Type B pancreatic cell (in vitro differentiated cells): ENCODE data around the gene KITLG. TPM values are rescaled to one million over a fixed set of nuclear protein-coding genes. Genes with fewer than 3 reads are reported as not detected.

Experiments used
- DNase-seq: peaks from one replicate; pipeline ENCODE4 v3.0.0; 2021; ENCODE audit warnings: mixed read lengths; ENCODE audit not compliant: unreplicated experiment; ENCODE audit errors: extremely low spot score
- H3K27ac Mint-ChIP-seq: 2 replicates; pipeline ENCODE4 v1.8.0; 2021; ENCODE audit warnings: mild to moderate bottlenecking, mixed read lengths
- H3K27me3 Mint-ChIP-seq: 2 replicates; pipeline ENCODE4 v1.8.0; 2021; ENCODE audit warnings: mixed read lengths
- H3K36me3 Mint-ChIP-seq: 2 replicates; pipeline ENCODE4 v1.8.0; 2021; ENCODE audit warnings: mixed read lengths
- H3K4me1 Mint-ChIP-seq: one replicate; pipeline ENCODE4 v1.8.0; 2021; ENCODE audit warnings: mixed read lengths; ENCODE audit not compliant: unreplicated experiment
- H3K4me3 Mint-ChIP-seq: 2 replicates; pipeline ENCODE4 v1.8.0; 2021; ENCODE audit warnings: mild to moderate bottlenecking, mixed read lengths
- H3K9me3 Mint-ChIP-seq: 2 replicates; pipeline ENCODE4 v1.8.0; 2021; ENCODE audit warnings: mixed read lengths
- CTCF ChIP-seq: fragments of 200-600 bp; sonication (generic); conservative IDR thresholded peaks from 2 replicates; pipeline ENCODE4 v1.5.0; 2021; ENCODE audit warnings: antibody characterized with exemption, mild to moderate bottlenecking
- total RNA-seq: library from RNA; stranded (reverse); gene quantifications from 2 replicates; pipeline ENCODE4 v1.2.1, GENCODE V29; 2021; ENCODE audit warnings: low replicate concordance

KITLG gene
- total RNA-seq, 1 donor from 2014 or later = 35.6 TPM

DNA sequence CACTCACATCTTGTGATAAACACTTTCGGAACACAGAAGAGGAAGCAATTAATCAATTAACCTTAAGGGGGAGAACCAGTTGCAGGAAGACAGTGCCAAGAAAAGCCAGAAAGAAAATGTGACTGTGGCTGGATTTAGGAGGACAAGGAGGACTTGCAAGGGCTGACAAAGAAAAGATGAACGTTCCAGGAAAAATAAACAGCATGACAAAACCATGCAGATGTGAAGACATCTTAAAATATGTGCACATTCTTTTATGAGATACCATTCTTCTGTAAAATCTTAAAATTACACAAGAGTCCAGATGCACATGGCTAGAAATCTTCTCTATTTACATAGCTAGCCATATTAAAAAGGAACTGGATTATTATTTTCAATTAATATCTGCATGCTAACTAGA, 33.4 kb downstream of the KITLG start:
- no peak for TF ChIP-seq CTCF
- Mint-ChIP-seq H3K4me3 (no peak overlapping the region), H3K27ac (no peak overlapping the region), H3K9me3 (no peaks in the 10 kb centered on the region), H3K4me1 (peaks cover 13% of the 10 kb centered on the region), H3K27me3 (no peaks in the 10 kb centered on the region), H3K36me3 (peaks cover 19% of the 10 kb centered on the region)
- DNase-seq = no peak

GRCh38 chr12:88546226-88546625, 34.0 kb downstream of the KITLG start:
- no peak for TF ChIP-seq CTCF
- Mint-ChIP-seq H3K9me3 (no peaks in the 10 kb centered on the region), H3K27ac (no peak overlapping the region), H3K27me3 (no peaks in the 10 kb centered on the region), H3K4me3 (no peak overlapping the region), H3K4me1 (peaks cover 13% of the 10 kb centered on the region), H3K36me3 (peaks cover 23% of the 10 kb centered on the region)
- DNase-seq = no peak

DNA sequence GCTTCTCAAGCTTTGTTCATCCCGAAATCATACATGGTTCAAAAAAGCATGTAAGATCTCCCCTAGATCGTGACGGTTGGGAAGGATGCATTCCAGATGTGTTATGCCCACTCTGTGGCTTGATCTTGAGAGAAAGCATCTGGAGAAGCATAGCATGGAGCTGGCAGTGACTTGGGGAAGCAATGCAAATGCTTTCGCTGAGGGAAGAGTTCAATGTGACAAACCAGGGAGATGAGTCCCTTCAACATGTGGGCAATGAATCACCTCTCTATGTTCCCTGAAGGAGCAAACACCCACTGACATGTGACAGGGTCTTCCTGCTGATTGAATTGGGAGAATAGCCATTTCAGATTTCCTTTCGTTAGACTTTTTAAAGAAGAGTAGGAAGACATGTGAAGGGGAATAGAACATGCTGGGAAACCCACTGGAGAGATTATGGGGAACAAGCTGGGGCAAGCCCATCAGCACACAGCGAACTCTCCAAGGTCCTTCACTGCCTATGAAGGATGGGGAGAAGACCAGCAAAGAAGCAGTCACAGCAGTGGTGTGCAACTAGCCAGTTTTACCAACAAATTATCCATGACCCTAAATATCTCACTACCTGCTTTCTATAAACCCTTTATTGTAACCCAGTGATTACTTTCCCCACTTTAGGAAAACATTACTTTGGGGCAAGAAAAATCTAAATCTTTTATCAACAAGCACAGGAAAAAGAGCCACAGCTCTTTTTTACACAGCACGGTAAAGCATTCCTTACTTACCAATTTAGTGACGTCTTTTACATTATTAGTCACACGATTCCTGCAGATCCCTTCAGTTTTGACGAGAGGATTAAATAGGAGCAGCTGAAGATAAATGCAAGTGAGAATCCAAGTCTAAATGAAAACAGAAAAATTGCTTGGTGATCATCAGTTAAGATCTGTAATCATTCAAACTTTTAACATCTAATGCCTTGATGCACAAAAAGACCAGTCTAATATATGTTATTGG, 35.0 kb downstream of the KITLG start:
- H3K4me3 Mint-ChIP-seq = no peak overlapping the region
- TF ChIP-seq CTCF = no peak
- DNase-seq = no peak
- H3K9me3 Mint-ChIP-seq = no peaks in the 10 kb centered on the region
- H3K36me3 Mint-ChIP-seq = peaks cover 25% of the 10 kb centered on the region
- H3K27me3 Mint-ChIP-seq = no peaks in the 10 kb centered on the region
- no peak overlapping the region for H3K27ac Mint-ChIP-seq
- peaks cover 13% of the 10 kb centered on the region for H3K4me1 Mint-ChIP-seq

GRCh38 chr12:88539893-88540292, 40.4 kb downstream of the KITLG start:
- DNase-seq = no peak

DNA sequence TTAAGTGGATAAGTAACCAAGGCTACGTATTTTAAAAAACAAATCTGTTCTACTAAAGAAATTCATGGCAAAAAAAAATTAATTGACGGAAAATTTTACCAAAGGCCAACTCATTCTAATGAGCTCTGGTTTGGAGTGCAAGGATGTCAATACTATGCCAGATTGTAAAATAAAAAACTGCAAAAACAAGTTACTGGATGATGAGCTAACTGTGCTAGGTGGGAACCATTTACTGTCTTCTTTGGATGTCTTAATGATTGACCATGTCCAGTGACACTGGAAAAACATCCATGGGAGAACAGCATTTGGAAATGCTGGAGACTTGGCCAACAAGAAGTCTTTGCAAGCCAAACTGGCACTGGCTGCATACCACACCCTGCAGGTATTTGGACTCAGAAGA, 41.6 kb downstream of the KITLG start:
- H3K36me3 Mint-ChIP-seq = peaks cover 21% of the 10 kb centered on the region
- H3K4me3 Mint-ChIP-seq = no peak overlapping the region
- H3K9me3 Mint-ChIP-seq = no peaks in the 10 kb centered on the region
- no peak for DNase-seq
- no peak overlapping the region for H3K27ac Mint-ChIP-seq
- H3K27me3 Mint-ChIP-seq = peaks cover 3% of the 10 kb centered on the region
- H3K4me1 Mint-ChIP-seq = no peaks in the 10 kb centered on the region
- no peak for TF ChIP-seq CTCF

More at GRCh38 chr12:88539893-88540292, 40.4 kb downstream of the KITLG start:
- Mint-ChIP-seq H3K36me3 (peaks cover 21% of the 10 kb centered on the region), H3K27me3 (no peaks in the 10 kb centered on the region), H3K4me1 (peaks cover under 1% of the 10 kb centered on the region), H3K27ac (no peak overlapping the region), H3K9me3 (no peaks in the 10 kb centered on the region), H3K4me3 (no peak overlapping the region)
- no peak for TF ChIP-seq CTCF
